HS-27A (cell line): ENCODE results near the gene RAB1B.
A peak's percentile ranks its signal among the peaks of the same experiment; 100 is the strongest.

Experiments
- DNase-seq: peaks from one replicate; pipeline ENCODE4 v3.0.0-alpha.2; 2012; ENCODE audit warnings: low read depth, missing footprints

The RAB1B gene

GRCh38 chr11:66268244-66268951 lies at the start of gene RAB1B:
RAB1B (plus strand) TSS chr11:66268639; CDS start chr11:66268680, 41 bp downstream.
- DNase-seq, result peak; percentile 99

DNA sequence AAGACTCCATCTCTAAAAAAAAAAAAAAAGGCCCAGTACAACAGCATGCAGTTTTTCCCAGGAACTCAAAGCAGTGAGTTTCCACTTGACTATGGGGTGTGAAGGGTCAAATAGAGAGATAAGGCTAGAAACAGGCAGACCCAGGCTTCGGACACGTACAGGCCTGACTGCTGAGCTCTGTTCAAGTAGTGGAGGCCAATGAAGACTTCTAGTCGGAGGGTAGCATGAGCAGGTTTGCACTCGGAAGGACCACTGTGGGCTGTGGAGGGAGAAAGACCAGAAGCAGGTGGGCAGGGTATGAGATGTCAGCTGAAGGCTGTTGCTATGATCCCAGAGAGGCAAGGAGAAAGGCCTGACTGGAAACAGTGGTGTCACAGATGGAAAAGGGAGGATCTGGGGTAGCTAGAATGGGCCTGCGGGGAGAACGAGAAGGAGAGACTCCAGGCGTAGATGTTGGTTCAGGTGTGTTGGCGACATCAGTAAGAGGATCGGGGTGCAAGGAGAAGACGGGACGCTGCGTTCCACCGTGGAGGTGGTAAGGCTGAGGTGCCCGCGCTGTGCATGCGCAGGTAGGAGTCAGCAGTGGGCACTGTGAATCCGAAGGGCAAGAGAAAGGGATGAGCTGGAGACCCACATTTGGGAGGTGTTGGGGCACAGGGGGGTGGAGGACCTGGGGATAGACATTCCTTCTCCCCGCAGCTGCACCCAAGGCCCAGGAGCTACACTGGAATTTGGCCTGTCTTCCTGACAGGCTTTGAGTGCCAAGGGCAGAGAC lies 49.4 kb upstream of the RAB1B start:
- DNase-seq, result no peak

- no peak for DNase-seq
Observed at GRCh38 chr11:66219846-66220565, 48.4 kb upstream of the RAB1B start.

DNA sequence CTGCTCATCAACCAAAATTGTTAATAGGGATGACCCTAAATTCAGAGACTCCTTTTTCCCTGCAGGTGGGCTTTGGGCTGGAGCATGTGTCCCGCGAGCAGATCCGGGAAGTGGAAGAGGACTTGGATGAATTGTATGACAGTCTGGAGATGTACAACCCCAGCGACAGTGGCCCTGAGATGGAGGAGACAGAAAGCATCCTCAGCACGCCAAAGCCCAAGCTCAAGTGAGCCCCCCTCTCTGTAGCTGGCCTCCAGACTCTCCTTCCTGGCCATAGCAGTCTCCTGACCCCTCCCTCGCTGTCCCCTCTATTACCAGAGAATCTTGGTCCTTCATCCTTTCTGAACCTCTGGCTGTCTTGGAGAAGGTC lies 47.9 kb upstream of the RAB1B start:
- no peak for DNase-seq

DNA sequence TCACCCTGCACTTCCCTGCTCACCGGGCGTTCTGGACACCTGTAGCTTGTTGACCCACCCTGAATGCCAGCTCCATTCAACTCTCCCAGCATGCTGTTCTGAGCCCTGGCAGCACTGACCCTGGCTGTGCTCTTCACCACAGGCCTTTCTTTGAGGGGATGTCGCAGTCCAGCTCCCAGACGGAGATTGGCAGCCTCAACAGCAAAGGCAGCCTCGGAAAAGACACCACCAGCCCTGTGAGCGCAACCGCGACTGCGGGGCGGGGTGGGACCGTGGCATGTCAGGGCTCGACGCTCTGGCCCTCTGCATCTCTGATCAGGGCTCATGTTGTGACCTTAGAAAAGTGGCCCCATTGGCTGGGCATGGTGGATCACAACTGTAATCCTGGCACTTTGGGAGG lies 47.4 kb upstream of the RAB1B start:
- DNase-seq, result no peak

- DNase-seq, result no peak
Observed at GRCh38 chr11:66221726-66222236, 46.7 kb upstream of the RAB1B start.

DNA sequence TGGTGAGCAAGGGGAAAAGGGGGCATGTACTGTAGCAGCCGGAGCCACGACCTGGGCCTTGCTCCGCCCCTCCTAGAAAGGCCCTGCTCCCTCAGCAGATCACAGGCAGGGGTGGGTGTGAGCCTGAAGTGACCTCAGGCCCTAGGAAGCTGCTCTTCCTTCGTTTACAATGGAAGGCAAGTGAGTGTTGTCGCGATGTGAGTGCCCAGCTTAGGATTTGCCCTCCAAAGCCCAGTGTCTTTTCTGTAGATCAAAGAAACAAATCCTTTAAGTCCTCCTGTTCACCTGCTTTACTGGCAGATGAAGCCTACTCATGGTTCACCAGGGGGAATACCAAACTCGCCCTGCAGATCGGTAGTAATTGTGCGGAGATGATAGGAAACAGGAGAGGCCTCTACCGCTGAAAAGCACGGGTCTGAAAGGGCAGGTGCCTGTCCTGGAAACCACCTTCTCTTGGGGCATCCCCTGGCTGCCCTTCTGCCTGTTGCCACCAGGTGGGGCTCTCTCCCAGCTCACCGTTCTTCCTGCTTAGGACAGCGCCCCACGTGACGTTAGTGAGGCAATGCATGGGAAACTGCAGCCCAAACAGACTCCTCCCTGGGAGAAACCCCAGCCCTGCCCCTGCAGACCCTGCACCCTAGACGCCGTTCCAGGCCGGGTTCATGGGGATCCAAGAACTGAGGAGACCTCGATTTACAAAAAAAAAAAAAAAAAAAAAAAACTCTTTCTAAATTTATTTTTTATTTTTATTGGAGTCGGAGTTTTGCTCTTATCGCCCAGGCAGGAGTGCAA lies 45.9 kb upstream of the RAB1B start:
- DNase-seq, result peak; percentile 83

DNA sequence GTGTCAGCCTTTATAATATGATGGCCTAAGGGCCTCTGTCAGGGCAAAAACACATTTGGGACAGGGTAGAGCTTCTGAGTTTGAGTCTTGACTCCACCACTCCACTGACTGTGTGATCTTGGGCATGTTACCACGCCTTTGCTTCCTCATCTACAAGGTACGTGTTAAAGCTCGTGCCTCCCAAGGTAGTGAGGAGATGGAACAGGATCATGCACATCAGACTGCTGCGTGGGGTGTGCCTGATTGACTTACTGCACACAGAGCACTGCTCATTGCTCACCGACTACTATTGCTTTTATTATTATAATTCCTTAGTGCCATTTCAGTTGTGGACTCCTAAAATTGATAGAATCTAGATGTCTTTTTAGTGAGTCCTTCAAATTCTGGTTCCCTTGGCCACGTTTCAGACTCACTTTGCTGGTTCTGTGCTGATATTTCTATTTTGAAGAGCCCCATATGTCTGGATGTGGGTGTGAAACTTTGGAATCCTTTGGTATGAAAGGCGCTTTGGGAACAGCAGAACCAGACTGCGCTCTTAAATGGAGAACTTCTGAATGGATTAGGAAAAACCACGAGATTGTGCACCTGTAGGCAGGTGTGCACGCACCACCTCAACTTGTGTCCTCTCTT lies 44.1 kb upstream of the RAB1B start:
- DNase-seq, result no peak

DNA sequence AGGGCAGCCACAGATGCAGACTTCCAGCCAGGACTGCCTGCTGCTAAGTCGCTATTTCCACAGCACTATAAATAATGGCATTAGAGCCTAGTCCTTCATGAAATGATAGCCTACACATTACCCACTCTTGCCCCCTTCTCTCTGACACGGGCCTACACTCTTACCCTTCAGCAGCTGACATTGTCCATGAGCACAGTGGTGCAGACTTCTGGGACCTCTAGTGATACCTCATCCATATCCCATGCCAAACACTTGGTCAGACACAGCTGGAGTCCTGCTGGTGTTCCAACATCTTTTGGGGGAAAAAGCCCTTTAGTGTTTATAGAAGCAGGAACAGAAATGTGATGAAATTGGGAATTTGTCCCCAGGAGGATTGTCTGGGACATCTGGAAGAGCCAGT lies 43.4 kb upstream of the RAB1B start:
- no peak for DNase-seq

DNA sequence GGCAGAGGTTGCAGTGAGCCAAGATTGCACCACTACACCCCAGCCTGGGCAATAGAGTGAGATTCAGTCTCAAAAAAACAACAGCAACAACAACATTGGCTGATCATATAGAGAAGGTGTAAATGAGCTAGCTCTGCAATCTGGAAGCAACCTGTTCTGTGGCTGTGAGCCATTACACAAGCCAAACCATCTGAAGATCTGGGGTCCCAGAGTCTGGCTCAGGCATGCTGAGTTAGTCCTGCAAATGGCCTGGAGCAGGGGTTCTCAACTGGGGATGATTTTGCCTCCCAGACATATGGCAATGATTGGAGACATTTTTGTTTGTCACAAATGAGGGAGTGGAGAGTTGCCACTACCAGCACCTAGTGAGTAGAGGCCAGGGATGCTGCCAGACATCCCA lies 42.3 kb upstream of the RAB1B start:
- DNase-seq, result no peak

GRCh38 chr11:66227700-66228099 lies 40.7 kb upstream of the RAB1B start:
- no peak for DNase-seq

DNA sequence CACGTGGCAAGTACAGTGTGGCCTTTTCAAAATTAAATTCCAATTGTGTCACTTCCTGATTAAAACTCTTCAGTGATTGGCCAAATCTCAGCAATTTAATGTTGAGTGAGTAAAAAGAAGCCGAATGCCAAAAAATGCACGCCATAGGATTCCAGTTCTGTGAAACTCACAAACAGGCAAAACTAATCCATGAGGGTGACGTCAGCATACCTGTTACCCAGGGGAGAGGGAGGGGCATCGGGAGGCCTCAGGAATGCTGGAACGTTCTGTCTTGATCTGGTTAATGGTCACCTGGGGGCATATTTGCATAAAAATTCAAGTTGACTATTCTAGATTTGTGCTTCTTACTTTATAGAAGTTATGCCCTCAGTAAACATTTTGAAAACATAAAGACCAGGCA lies 39.9 kb upstream of the RAB1B start:
- DNase-seq, result no peak

GRCh38 chr11:66230156-66230555 lies 38.3 kb upstream of the RAB1B start:
- no peak for DNase-seq

- DNase-seq, result no peak
Observed at GRCh38 chr11:66230978-66231377, 37.5 kb upstream of the RAB1B start.

DNA sequence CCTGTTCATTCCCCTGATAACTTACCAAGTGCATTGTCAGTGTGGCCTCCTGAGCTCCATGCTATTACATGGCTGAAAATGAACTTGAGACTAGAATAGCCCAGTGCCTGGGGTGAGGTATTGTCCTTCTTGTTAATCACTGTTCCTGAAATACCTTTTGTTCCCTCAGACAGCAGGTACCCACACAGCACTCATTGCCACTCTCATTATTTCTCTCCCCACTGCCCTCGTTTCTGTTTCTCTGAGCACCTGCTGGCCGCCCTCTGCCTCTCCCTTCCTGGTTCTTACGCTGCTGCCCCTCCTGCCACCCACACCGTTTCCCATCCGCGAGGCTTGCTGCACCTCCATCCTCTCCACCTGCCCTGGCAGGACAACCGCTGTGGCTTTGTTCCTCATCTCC lies 36.9 kb upstream of the RAB1B start:
- no peak for DNase-seq

DNA sequence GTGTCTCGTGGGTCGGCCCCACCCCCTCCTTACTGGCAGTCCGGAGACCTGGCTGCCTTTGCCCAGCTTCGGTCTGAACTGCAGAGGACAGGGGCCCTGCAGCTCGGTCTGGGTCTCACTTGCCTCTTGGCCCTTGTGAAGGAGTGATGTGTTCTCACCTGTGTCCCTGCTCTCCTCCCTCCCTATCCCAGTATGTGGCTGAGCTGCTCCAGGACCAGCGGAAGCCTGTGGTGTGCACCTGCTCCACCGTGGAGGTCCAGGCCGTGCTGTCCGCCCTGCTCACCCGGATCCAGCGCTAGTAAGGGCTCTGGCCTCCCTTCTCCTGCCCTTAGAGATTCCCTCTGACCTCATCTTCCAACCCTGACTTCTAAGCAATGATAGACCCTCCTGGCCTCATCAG lies 35.7 kb upstream of the RAB1B start:
- DNase-seq, result no peak

GRCh38 chr11:66233301-66233700 lies 35.1 kb upstream of the RAB1B start:
- no peak for DNase-seq

DNA sequence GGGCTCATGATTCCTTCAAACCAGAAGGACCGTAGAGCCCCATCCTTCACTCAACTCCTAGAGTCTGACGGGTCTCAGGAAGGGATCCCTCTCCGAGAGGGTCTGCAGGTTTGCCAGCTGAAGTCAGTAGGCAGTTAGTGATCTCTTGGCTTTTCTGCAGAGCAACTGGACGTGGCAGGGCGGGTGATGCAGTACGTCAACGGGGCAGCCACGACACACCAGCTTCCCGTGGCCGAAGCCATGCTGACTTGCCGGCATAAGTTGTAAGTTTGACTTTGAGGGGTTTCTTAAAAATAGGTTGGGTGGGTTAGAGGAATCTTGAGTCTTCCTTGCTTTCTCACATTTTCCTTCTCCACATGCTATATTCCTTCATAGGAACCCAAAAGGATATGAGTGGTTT lies 33.3 kb upstream of the RAB1B start:
- no peak for DNase-seq

DNA sequence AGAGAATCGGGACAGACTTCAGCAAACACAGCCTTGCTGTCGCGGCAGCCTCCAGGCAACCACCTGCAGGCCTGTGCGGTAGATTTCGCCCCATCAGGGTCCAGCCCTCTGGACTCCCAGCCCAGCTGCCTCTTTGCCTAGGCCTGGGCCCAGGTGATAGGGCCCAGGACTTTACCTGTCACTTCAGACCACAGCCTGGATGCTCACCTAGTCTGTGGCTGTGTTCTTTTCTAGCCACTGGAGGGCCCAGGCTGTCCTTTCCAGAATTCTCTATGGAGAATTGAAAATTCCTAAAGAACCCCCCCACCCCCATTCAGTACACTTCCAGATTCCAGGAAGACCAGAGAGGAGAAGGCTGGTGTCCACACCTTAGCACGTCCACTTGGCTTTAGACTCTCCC lies 30.6 kb upstream of the RAB1B start:
- DNase-seq, result no peak

GRCh38 chr11:66238786-66239413 lies 29.5 kb upstream of the RAB1B start:
- DNase-seq, result no peak

DNA sequence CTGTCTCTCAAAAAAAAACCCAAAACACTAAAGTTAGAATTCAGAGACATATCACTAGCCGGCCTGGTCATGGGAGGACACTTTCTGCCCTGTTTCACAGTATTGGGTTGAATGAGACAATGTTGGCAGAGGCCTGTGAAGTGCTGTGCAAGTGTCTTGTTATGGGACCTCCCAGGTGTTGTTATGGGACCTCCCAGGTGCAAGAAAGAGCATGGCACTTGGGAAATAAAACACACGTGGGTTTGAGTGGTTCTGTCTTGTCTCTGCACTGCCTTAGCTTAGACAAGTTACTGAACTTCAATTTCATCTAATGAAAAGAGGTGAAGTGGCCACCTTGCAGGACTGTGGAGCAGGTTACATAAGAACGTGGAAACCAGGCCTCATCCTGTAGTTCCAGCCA lies 28.9 kb upstream of the RAB1B start:
- no peak for DNase-seq
